Activated naive CD8-positive, alpha-beta T cell treated with anti-CD3 and anti-CD28 coated beads, Interleukin-2, amount 50 U/mL, for 16 hours (primary cell): Measurements from ENCODE around the gene ELMO1.

ENCODE experiments used
- DNase-seq: peaks from one replicate; pipeline ENCODE4 v3.0.0-alpha.2; 2020; ENCODE audit warnings: low read depth, low spot score

Gene ELMO1

DNA sequence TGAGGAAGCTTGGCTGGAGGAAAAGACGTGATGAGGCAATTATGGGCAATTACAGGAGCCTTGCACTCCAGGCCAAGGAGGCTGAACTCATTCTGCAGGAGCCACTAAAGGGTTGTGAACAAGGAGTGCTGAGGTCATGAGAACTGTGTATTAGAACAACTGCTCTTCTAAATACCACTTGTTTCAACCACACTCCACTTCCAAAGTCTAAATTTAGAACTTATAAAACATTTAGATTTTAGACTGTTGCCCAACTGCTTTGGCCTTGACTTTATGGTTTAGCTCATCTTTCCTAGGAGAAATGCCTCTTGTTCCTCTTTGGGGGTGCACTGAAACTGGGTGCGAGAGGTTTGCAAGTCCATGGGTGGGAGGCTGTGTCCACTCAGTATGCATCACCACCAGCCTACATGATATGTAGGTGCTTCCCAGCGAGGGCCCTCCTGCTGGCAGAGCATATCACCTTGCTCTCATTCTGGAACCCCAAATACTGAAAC is 524.7 kb downstream of the ELMO1 start:
- DNase-seq = no peak

DNA sequence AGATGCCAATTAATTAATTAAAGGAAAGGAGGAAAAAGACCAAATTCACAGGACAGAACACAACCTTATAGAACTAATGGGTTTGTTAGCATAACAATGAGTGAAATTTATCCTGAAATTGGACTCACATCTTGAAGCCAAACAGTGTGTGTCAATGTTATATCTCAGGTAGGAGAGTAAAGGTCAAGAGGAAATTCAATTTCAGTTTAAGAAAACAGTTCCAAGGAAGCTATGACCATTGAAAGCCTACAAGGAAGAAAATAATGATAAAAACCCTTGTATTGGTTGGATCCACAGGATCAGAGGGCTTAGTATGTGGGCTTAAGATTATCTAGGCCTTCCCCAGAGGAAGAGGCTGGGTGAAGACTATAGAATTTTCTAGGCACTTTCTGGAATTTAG is 525.5 kb downstream of the ELMO1 start:
- no peak for DNase-seq

DNA sequence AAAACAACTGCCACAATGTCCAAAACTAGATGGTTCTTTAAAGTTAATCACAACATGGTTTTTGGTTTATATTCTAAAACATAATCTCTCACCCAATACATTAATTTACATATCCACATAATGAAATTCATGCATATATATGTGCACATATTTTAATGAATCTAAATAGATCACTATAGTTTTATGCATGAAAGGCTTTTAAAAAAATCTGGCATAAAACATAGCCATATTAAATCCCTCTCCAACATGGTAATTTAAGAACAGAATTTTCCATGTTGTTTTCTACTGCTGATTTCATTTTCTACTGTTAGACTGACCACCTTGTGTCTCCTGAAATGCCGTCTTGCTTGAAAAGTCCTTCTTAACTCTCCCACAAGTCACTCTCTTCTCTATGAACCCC is 528.2 kb downstream of the ELMO1 start:
- no peak for DNase-seq

DNA sequence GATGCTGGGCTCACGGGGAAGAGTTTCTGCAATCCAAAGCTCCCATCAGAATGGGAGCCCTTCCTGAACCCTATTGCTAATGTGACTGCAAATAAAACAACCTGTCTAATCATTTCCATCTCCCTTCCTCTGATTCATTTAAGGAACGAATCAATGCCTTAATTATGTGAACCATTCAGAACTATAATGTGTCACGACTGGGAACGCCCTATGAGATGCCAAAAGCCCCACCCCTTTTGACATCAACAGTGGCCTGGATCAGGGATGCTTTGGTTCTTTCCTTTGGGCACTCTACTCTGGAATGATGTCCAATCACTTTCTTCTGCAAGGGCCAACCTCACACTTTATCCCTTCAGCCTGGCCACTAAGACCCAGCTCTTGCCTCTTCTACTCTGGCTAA is 528.9 kb downstream of the ELMO1 start:
- no peak for DNase-seq

DNA sequence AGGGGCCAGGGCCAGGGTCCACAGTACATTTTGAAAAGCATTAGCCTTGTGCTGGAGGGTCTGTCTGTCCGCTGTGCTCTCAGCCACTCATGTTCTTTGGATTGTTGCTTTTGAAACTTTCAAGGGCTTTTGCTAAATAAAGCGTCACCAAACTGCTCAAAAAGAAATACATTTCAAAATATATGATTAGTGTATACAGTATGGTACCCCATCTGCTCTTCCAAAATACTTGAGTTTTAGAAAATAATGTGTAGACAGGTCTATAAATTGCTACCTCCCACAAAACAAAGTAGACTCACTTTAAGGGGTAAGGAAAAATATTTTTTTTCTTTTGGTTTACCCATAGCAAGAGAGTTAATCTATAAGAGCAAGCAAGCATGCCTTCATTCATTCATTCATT is 530.1 kb downstream of the ELMO1 start:
- no peak for DNase-seq

DNA sequence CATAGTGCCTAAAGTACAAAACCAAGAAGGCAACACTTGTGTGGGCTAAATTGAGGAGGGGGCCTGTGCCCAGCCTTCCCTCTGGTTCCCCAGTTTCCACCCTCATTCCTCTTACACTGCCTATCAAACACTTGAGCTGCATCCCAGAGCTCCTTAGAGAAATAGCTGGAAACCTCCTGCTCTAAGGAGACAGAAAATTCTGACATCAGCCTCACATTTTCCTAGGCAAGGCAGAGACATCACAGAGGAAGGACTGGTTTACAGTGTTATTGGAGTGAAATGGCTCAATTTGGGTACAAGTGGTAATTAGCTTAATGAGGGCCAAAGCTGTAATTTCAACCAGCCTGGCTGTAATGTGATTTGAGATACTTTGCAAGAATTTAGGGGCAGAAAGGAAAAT is 532.0 kb downstream of the ELMO1 start:
- no peak for DNase-seq

DNA sequence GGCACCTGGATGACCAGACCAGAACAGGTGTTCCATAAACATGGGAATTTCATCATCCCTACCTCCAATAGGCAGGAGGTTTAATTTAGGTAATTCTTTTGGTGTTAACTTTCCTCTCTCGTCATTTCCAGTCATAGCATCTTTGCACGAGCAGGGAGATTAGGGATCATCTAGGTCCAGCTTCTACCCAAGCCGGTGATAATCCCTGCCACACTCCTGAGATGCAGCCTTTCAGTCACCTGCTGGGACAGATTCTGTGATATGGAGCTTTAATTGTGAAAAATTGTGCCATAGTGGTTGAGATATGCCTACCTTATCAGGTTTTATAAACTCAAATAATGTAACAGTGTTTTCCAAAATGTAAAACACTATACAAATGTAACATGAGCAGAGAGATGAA is 532.5 kb downstream of the ELMO1 start:
- no peak for DNase-seq

DNA sequence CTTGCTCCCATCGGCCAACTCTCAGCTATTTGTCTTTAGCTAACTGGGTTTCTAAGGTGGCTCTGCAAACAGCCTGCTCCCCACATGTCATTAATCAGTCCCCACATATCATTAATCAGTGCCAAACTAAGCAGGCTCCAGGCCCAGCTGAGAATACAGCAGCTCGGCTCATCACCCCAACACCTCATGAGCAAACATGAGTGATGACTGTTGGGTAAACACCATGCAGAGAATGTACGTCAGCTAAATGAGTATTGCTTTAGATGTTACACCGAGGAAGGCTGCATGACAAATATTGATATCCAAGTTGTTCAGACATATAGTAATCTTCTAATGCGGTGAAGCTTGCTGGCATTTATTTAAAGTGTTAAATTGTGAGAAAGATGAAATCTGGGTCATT is 536.9 kb downstream of the ELMO1 start:
- no peak for DNase-seq

DNA sequence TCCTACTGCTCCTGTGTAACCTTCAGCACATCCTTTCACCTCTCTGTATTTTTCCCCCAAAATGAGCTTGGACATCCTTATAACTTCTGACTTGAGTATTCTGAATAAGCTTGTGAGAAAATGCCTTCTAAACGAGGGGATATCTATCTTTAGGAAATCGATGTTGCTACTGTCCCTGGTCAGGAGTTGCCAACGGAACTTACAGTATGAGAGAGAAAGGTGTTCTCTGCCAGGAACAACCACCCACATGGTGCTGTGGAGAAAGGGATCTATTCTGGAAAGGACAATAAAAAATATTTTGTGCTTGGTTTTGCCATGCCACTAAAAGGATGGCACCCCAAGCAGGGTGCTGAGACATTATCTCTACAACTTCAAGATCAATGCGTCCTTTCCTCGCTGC is 537.8 kb downstream of the ELMO1 start:
- no peak for DNase-seq

DNA sequence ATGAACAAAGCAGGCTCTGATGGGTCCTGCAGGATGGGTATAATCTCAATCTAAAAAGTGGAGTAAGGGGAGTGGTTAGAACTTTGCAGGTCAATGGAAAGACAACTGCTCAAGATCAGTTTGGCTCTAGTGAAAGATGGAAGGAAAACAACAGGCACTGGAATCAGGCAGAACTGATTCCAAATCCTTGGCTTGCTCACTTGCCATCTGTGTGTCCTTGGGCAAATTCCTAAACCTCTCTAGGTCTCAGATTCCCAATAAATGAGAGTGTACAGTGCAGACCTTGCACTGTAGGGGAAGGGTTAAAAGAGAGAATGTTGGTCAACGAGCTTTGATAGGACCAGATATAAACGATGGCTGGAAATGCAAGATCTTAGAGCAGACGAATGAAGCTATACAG is 538.3 kb downstream of the ELMO1 start:
- no peak for DNase-seq

DNA sequence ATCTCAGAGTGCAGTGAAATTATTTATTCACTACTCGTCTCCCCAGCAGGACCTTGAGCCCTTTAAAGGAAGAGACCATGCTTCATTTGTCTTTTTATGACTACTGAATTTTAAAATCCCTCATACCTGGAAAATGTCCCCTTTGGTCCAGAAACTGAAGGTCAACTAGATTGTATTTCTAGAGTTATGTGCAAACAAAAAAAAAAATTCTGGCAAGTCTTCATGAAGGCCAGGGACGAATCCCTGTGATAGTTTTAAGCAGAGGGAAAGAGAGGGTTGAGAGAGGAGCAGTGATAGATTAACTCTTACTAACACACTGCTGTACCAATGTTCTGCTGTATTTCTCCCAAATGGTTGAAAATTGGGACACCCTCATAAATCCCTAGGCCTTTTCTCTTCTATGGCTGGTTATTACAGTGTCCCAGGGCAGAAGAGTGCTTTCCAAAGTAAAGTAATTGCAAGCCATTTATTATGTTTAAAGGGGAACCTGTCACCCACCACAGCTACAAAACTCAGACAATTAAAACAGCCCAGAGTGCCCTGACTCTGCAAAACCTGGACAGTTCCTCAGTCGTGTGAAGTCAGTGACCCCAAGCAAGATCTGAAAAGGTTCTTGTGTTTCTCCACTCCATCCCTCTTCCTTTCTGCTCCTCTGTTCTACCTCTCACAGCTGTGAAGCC is 541.6 kb downstream of the ELMO1 start:
- no peak for DNase-seq

DNA sequence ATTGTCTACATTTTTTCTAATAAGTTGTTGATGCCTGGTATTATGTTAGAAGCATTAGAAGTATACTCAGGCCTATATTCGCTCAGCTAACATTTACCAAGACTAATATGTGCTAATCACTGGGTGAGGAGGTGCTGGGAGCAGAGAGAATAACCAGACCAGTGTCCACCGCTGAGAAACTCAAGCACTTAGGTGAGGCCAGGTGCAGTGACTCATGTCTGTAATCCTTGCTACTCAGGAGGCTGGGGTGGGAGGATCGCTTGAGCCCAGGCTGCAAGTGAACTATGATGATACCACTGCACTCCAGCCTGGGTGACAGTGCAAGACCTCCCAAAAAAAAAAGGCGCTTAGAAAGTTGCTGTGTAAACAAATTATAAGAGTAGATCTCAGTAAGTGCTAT is 542.2 kb downstream of the ELMO1 start:
- DNase-seq = no peak

DNA sequence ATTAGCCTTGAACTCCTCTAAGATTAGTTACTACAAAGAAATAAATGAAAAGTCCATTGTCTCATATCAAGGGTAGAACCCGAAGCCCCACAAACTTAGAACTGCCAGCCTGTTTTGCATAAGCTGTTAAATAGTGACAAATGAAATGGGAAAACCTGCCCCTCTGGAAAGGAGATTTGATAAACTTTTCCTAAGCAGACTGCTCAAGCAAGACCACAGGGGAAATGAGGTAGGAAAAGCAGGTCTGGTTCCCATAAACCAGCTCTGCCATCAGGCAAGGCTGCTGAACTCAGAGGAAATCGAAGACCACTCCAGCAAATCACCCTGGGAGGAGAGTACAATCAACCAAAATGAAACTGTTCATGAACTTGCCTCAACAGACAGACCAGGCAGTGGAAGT is 542.8 kb downstream of the ELMO1 start:
- no peak for DNase-seq

DNA sequence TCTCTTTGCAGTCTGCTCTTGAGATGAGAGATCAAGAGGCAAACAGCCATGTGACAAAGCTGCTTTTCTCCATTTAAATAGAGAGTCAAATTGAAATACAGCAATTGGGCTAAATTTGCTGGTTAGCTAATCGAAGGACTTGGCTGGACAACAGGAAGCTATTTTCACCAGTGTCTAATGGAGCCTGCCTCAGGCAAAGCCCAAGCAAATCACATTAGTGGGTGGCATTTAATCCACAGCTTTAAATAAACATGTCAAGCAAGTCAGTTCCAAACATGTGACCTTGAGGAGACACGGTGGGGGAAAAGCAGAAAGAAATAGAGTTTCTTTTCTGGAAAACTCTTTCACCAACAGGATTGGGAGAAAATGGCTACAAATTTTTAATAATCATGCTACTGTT is 543.9 kb downstream of the ELMO1 start:
- DNase-seq = no peak

DNA sequence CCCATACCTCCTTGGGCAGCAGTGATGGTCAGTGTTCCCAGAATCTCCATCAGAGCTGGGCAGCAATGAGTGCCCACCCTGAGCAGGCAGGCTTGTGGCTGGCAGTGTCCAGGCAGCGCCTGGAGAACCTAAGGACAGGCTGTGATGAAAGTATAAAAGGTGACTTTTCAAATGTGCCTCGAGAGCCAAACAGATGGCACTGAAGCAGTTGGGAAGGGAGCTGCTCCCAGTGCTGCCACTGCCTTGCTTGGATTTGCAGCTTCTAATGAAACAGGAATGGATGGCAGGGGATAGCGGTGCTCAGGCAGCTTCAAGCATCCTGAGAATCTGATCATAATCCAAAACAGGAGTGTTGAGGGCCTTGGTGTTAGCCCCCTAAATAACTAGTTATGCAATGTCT is 544.6 kb downstream of the ELMO1 start:
- no peak for DNase-seq

DNA sequence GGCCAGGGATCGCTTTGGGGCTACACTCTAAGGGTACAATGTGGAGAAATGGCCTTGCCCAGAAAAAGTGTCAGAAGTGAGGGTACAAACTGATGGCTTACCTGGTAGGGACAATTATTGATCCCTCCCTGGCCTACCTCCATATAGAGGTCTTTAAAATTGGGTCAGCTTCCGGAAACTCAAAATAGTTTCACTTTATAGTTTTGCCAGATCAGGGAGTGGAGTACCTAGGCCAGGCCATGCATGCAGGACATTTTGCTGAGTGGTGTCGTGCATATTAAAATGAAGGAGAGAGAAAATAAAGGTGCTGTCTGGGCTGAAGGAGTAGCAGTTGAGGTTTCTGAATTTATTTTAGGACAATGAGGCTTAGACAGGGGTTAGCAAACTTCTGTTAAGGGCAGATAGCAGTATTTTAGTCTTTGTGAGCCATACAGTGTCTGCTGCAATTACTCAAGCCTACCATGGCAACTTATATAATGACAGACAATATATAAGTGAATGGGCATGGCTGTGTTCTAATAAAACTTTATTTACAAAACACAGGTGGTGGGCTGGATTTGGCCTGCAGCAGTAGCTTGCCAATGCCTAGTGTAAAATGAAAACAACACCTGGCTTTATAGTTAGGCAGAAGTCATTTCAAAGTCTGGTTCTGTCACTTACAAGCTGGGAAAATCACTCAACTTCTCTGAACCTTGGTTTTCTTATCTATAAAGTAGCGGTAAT is 547.5 kb downstream of the ELMO1 start:
- no peak for DNase-seq

DNA sequence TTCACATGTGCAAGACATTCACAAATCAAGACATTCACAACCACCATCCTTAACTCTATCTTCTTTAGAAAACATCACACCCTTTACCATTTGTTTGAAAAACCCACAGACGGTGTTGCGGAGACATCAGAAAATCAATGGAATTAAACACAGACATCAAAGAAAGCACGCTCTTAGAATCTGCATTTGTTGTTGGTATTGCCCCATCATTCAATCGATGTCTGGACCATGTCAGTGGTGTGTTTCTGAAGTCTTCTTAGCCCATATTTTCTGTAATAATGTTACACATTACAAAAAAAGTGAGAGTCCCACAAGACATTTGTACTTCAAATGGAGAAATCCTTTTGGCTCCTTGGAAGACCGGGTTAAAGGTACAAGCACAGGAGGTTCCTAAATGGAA is 550.5 kb downstream of the ELMO1 start:
- DNase-seq = no peak

DNA sequence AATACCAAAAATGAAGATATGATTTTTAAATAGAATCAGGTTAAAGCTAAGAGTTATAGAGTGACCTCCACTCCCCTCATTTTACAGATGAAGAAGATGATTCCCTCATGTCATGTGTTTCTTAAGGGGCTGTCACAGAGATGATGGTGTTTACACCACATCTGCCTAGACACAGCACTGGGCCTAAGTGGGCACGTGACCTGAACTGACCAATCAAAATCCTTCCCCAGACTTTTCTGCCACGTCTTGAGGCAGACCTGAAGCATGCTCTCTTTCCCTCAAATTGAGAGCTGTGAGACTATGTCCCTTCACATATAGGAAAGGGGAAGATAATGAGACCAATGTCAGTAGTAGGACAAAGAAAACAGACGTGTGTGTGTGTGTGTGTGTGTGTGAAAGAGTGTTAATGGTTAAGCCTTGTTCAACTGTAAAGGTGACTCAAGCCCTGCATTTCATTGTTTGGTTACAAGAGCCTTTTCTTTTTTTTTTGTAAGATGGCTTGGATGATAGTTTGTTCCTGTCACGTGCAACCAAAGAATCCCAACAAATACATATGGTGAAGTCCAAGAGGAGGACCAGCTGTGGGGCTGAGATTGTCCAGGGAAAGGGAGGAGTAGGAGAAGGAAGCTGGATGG is 551.6 kb downstream of the ELMO1 start:
- no peak for DNase-seq

DNA sequence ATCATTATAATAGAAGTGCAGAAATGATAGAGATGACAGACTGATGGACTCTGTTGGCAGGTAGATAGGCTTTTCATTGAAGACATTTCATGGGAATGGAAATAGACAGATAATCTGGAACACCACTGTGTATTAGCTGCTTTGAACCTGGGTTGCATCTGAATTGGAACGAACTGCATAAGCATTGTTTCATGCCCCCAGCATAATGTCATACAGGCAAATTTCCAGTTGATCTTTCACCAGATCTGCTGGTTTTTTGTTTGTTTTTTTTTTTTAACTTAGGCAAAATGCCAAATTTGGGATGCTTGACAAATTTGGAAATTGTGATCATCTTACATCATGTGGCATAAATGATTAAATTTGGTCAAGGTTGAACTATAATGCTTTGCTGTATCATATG is 552.2 kb downstream of the ELMO1 start:
- DNase-seq = no peak

DNA sequence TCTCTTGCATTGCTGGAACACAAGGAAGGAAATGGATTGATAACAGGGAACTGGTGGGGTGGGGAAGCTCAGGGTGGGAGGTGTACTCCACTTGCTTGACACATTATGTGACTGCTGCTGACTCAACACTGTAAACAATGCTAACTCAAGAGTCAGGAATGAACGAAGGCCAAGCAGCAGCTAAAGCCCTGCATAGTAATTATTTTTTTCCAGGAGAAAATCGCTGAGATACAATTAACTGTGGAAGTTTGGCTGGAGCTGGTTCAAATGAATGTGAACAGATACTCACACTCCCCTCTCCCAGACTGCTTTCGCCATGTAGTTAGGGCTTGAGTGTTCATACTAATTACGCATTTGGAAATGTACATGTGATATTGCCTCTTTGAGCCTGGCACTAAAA is 553.5 kb downstream of the ELMO1 start:
- no peak for DNase-seq

DNA sequence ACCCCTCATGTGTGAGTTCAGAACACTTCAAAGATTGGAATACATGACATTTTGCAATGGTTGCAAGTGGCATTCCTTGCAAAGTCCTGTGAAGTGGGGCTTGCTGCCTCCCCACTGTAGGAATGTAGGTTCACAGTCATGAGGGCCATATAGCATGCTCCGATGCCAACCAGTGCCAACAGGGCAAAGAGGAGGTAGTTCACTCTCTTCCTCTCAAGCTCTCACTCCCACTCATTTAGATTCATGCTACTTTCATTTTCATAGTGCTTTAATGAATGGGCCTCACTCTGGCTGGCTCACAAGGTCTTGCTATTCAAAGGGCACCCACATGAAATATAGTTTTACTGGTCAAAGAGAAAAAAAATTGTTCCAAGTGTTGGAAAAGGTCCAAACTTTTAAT is 554.5 kb downstream of the ELMO1 start:
- no peak for DNase-seq

DNA sequence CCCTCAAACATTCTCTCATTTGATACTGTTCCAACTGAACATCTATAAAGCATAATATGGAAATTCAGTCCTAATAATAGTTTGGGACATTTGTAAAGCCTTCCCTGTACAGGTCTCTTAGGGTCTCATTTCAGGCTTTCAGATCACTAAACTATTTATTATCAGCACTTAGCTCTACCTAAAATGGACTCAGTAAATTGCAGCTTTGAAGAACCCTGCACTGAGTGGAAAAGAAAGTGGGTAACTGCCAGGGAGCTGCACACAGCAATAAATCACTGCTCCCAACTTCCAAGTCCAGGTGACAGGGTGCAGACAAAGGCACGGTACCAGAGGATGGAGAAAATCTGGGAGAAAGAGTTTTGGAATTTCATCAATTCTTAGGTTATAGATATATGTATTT is 559.5 kb downstream of the ELMO1 start:
- DNase-seq = no peak

DNA sequence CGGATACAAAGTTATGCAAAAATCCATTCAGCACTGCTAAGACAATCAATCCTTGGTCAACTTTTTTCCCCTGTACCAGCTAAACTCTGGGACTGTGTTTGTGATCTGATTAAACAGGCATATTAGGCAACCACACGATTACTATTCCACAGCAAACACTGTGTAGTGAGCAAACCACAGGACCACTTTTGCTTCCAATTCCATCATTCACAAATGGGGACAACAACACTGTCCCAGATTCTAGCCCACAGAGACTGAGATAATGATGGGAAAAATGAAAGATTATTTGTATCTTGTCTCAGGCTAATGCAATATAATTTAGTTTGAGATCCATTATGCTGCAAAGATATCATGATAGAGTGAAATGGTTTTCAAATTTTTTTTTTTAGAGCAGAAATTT is 560.7 kb downstream of the ELMO1 start:
- no peak for DNase-seq
